IMR-90 (cell line): ENCODE results near the gene AKIRIN2. TPM values are rescaled to one million over a fixed set of nuclear protein-coding genes. Genes with fewer than 3 reads are reported as not detected.

Experiments
- ATAC-seq: fragments of 200-7000 bp; cut with Tn5 transposase; 2 replicates; pipeline ENCODE4 v1.9.1; 2020; ENCODE audit warnings: low read depth, mild to moderate bottlenecking, moderate library complexity
- BruUV-seq: library from RNA; stranded (reverse); fragments of 400-500 nt; replicated peaks from 2 replicates; lab custom pipeline; 2021; lab: Mats Ljungman, UMichigan
- CTCF ChIA-PET: fragments of 300-600 bp; formaldehyde crosslinking; extraction: SDS; loops from one replicate; lab custom pipeline; 2021; ENCODE audit warnings: antibody characterized with exemption; lab: Yijun Ruan, JAX
- POLR2A ChIA-PET: fragments of 300-600 bp; sonication (Branson Sonifier 250); formaldehyde crosslinking; loops from one replicate; lab custom pipeline; 2022; ENCODE audit warnings: antibody characterized with exemption; ENCODE audit not compliant: unreplicated experiment; lab: Charles Lee
- DNase-seq: peaks from one replicate; pipeline ENCODE4 v3.0.0; 2013
- H2AFZ ChIP-seq: replicated peaks from 2 replicates; pipeline ENCODE3; 2013; ENCODE audit warnings: low read length, mild to moderate bottlenecking; ENCODE audit not compliant: poor library complexity
- H2AK5ac ChIP-seq: 2 replicates; pipeline ENCODE4 v1.6.1; 2013; ENCODE audit warnings: low read depth, low read length, inconsistent platforms
- H2AK9ac ChIP-seq: replicated peaks from 2 replicates; pipeline ENCODE3; 2013; ENCODE audit warnings: mild to moderate bottlenecking, low read depth, low read length, moderate library complexity; ENCODE audit not compliant: poor library complexity
- H2BK120ac ChIP-seq: 2 replicates; pipeline ENCODE4 v1.6.1; 2013; ENCODE audit warnings: low read depth, low read length, inconsistent platforms
- H2BK15ac ChIP-seq: 3 replicates; pipeline ENCODE4 v1.6.1; 2013; ENCODE audit warnings: low read depth, low read length, inconsistent platforms
- H2BK20ac ChIP-seq: 2 replicates; pipeline ENCODE4 v1.6.1; 2013; ENCODE audit warnings: low read depth, mild to moderate bottlenecking, inconsistent platforms, low read length, moderate library complexity
- H2BK5ac ChIP-seq: 2 replicates; pipeline ENCODE4 v1.6.1; 2013; ENCODE audit warnings: mild to moderate bottlenecking, low read depth, low read length, inconsistent platforms; ENCODE audit not compliant: poor library complexity, severe bottlenecking
- H3K14ac ChIP-seq: replicated peaks from 2 replicates; pipeline ENCODE4 v1.6.1; 2013; ENCODE audit warnings: low read depth, low read length, inconsistent platforms
- H3K18ac ChIP-seq: 2 replicates; pipeline ENCODE4 v1.6.1; 2013; ENCODE audit warnings: low read depth, low read length, control low read depth
- H3K23ac ChIP-seq: 2 replicates; pipeline ENCODE4 v1.6.1; 2013; ENCODE audit warnings: low read depth, low read length, inconsistent platforms
- H3K27ac ChIP-seq: 2 replicates; pipeline ENCODE4 v1.5.1; 2013; ENCODE audit warnings: mild to moderate bottlenecking, control low read depth, low read length; ENCODE audit not compliant: insufficient read depth
- H3K27me3 ChIP-seq: 2 replicates; pipeline ENCODE4 v1.6.1; 2013; ENCODE audit warnings: low read length; ENCODE audit not compliant: control insufficient read depth, insufficient read depth
- H3K36me3 ChIP-seq: 2 replicates; pipeline ENCODE4 v1.6.1; 2013; ENCODE audit warnings: low read length, mixed read lengths; ENCODE audit not compliant: control insufficient read depth, insufficient read depth
- H3K4ac ChIP-seq: 2 replicates; pipeline ENCODE4 v1.6.1; 2013; ENCODE audit warnings: low read depth, low read length, inconsistent platforms
- H3K4me1 ChIP-seq: 2 replicates; pipeline ENCODE4 v1.6.1; 2013; ENCODE audit warnings: low read length, mixed read lengths; ENCODE audit not compliant: control insufficient read depth, insufficient read depth
- H3K4me2 ChIP-seq: 2 replicates; pipeline ENCODE4 v1.6.1; 2013; ENCODE audit warnings: low read depth, mild to moderate bottlenecking, control low read depth, low read length, moderate library complexity
- H3K4me3 ChIP-seq: 2 replicates; pipeline ENCODE4 v1.5.1; 2013; ENCODE audit warnings: low read depth, mild to moderate bottlenecking, control low read depth, low read length, moderate library complexity; ENCODE audit not compliant: insufficient read depth
- H3K56ac ChIP-seq: 2 replicates; pipeline ENCODE4 v1.6.1; 2013; ENCODE audit warnings: low read length, inconsistent platforms; ENCODE audit not compliant: insufficient read depth; ENCODE audit errors: extremely low read depth
- H3K79me1 ChIP-seq, 2 experiments: 2 replicates each; pipeline ENCODE4 v1.6.1; 2013; ENCODE audit warnings: low read length in 2 of 2, inconsistent platforms in 1 of 2, low read depth in 1 of 2
- H3K9ac ChIP-seq: 2 replicates; pipeline ENCODE4 v1.6.1; 2013; ENCODE audit warnings: low read depth, low read length, control low read depth
- H3K9me1 ChIP-seq: 2 replicates; pipeline ENCODE4 v1.6.1; 2013; ENCODE audit warnings: low read length, inconsistent platforms; ENCODE audit not compliant: insufficient read depth
- H3K9me3 ChIP-seq: 2 replicates; pipeline ENCODE4 v1.6.1; 2013; ENCODE audit warnings: low read length; ENCODE audit not compliant: control insufficient read depth, insufficient read depth
- H4K20me1 ChIP-seq: 2 replicates; pipeline ENCODE4 v1.6.1; 2013; ENCODE audit warnings: low read length, inconsistent platforms; ENCODE audit not compliant: insufficient read depth
- H4K5ac ChIP-seq: 2 replicates; pipeline ENCODE4 v1.6.1; 2013; ENCODE audit warnings: mild to moderate bottlenecking, low read depth, low read length, control low read depth
- H4K8ac ChIP-seq, 2 experiments: 2 replicates each; pipeline ENCODE4 v1.6.1; 2013; ENCODE audit warnings: low read depth in 2 of 2, low read length in 2 of 2, control low read depth in 1 of 2, inconsistent platforms in 1 of 2
- H4K91ac ChIP-seq: 2 replicates; pipeline ENCODE4 v1.6.1; 2013; ENCODE audit warnings: low read depth, low read length, inconsistent platforms; ENCODE audit not compliant: insufficient read depth
- BHLHE40 ChIP-seq: fragments of 150-350 bp; IDR thresholded peaks from 2 replicates; pipeline ENCODE4 v1.6.1; 2016; ENCODE audit warnings: mild to moderate bottlenecking, low read depth, low read length
- CHD1 ChIP-seq: IDR thresholded peaks from 2 replicates; pipeline ENCODE4 v1.6.1; 2012; ENCODE audit warnings: low read depth, low read length, improper control_type of control experiment
- MAFK ChIP-seq: IDR thresholded peaks from 2 replicates; pipeline ENCODE4 v1.6.1; 2012; ENCODE audit warnings: low read depth, low read length, improper control_type of control experiment
- MAZ ChIP-seq: IDR thresholded peaks from 2 replicates; pipeline ENCODE4 v1.6.1; 2012; ENCODE audit warnings: low read depth, mild to moderate bottlenecking, low read length, improper control_type of control experiment, moderate library complexity, borderline replicate concordance
- RCOR1 ChIP-seq: IDR thresholded peaks from 2 replicates; pipeline ENCODE4 v1.6.1; 2012; ENCODE audit warnings: mild to moderate bottlenecking, low read length, improper control_type of control experiment; ENCODE audit not compliant: insufficient replicate concordance
- USF2 ChIP-seq: fragments of 150-350 bp; IDR thresholded peaks from 2 replicates; pipeline ENCODE4 v1.6.1; 2017; ENCODE audit warnings: mild to moderate bottlenecking, antibody characterized with exemption, low read length, low read depth
- dilution Hi-C: fragments of 300-500 bp; cut with HindIII; formaldehyde crosslinking; loops from one replicate; pipeline ENCODE4 v1.14.3; 2018; ENCODE audit warnings: low sequenced_read_pairs; ENCODE audit not compliant: unreplicated experiment
- in situ Hi-C: fragments of 300-500 bp; cut with MboI; formaldehyde crosslinking; loops from 3 replicates; pipeline ENCODE4 v1.14.3; 2019; ENCODE audit warnings: low sequenced_read_pairs, inconsistent platforms, mixed read lengths
- intact Hi-C: fragments of 100-400 bp; cut with micrococcal nuclease; formaldehyde crosslinking; loops from 2 replicates; pipeline ENCODE4 v1.10.0; 2022
- polyA plus RNA-seq, 3 experiments: library from polyadenylated mRNA; depleted of rRNA; stranded (reverse); fragments of >200 nt; gene quantifications; 2 replicates each; pipeline ENCODE4 v1.2.3, GENCODE V29; 2012; ENCODE audit warnings: low replicate concordance in 1 of 3
- total RNA-seq: library from RNA; depleted of rRNA; stranded (reverse); fragments of >200 nt; gene quantifications from 2 replicates; pipeline ENCODE4 v1.2.3, GENCODE V29; 2012

AKIRIN2 gene
- total and polyA plus RNA-seq, 2 of the 4 experiments (the other 2 are of a cell fraction): 7.9 to 26.6 TPM

- Histone ChIP-seq H2AFZ (no peak overlapping the region), H3K56ac (no peak overlapping the region), H3K9me3 (no peaks in the 10 kb centered on the region), H3K4me3 (no peak overlapping the region), H2BK15ac (peak overlapping the region; percentile 62; the same call in 1 of the 3 replicates), H2AK5ac (no peak overlapping the region), H3K14ac (no peak overlapping the region), H2BK120ac (no peak overlapping the region), H3K9ac (no peak overlapping the region), H3K27ac (no peak overlapping the region), H4K20me1 (no peaks in the 10 kb centered on the region), H3K27me3 (no peaks in the 10 kb centered on the region), H3K9me1 (0 out of 2 replicates have a peak, but pooled peaks cover 6% of the 10 kb centered on the region), H4K91ac (no peak overlapping the region), H3K18ac (no peak overlapping the region), H2BK20ac (no peak overlapping the region), H3K23ac (no peak overlapping the region), H2BK5ac (no peak overlapping the region), H4K5ac (no peak overlapping the region), H3K4me1 (peaks cover 10% of the 10 kb centered on the region), H3K4me2 (no peak overlapping the region), H3K79me1 (no peaks in the 10 kb centered on the region), H3K4ac (no peak overlapping the region), H2AK9ac (no peak overlapping the region), H3K36me3 (no peaks in the 10 kb centered on the region), H4K8ac (no peak overlapping the region)
- no peak for TF ChIP-seq MAFK
- no peak for TF ChIP-seq RCOR1
- no peak for TF ChIP-seq MAZ
- no peak for TF ChIP-seq BHLHE40
- no peak for TF ChIP-seq CHD1
- TF ChIP-seq USF2: no peak
- dilution Hi-C loops: no loop called here
- ATAC-seq (no peak), DNase-seq (no peak)
- ChIA-PET POLR2A (no interaction called here), CTCF (interaction anchor here (0.6 kb wide), 1 partner anchor 199 kb away, joined by 4 read pairs; no protein-coding TSS in a partner anchor)
- no TSS peak for BruUV-seq
- intact Hi-C loops: no loop called here
- in situ Hi-C loops: no loop called here
These were observed 29.0 kb upstream of the AKIRIN2 start for GRCh38 chr6:87731080-87731479.
